Skin epidermis (tissue), 12 donors: ENCODE measurements around the gene INSYN1.

ENCODE experiments used
- H3K27ac ChIP-seq, 21 experiments: fragments of 200-600 bp; sonication (generic) in 11 of 21; one replicate each; pipeline ENCODE4 v1.5.0; 2020; ENCODE audit warnings: mild to moderate bottlenecking in 3 of 21, inconsistent platforms in 2 of 21, moderate library complexity in 2 of 21
- H3K4me3 ChIP-seq, 7 experiments: fragments of 200-600 bp; sonication (generic) in 2 of 7; one replicate each; pipeline ENCODE4 v1.5.0; 2020; ENCODE audit warnings: inconsistent platforms in 2 of 7, mild to moderate bottlenecking in 2 of 7, moderate library complexity in 1 of 7

The INSYN1 gene

DNA sequence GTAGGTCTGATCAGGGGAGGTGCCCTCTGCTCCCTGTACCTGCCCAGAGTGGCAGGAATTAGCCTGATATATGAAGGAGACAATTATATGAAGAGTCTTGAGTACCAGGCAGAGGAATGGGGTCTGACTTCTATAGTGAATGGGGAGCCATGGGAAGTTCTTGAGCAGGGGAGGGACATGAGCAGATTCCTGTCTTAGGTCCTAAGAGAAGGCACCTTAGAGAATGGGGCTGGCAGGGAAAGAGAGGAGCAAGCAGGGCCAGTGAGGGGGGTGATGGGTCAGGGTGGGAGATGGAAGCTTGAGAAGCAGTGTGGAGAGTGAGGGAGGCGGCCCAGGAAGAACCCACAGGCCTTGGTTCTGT is 56.5 kb downstream of the INSYN1 start:
- H3K4me3 ChIP-seq, result no peak overlapping the region
- peak overlapping the region in 15 of 21 experiments; percentile 5 to 76 (median 54) for H3K27ac ChIP-seq

- peak overlapping the region in 15 of 21 experiments; percentile 5 to 76 (median 45) for H3K27ac ChIP-seq
These were observed 57.1 kb downstream of the INSYN1 start for GRCh38 chr15:73695773-73696640.

GRCh38 chr15:73694419-73694818 is 58.7 kb downstream of the INSYN1 start:
- Histone ChIP-seq H3K4me3 (no peak overlapping the region), H3K27ac (no peak overlapping the region)

More at GRCh38 chr15:73695773-73696640, 57.1 kb downstream of the INSYN1 start:
- no peak overlapping the region for H3K4me3 ChIP-seq

- H3K27ac ChIP-seq, result peak overlapping the region in 1 of 21 experiments; percentile 54
- H3K4me3 ChIP-seq, result no peak overlapping the region
These were observed 61.8 kb downstream of the INSYN1 start for GRCh38 chr15:73691396-73691795.

GRCh38 chr15:73688455-73688854 is 64.7 kb downstream of the INSYN1 start:
- peak overlapping the region in 13 of 21 experiments; percentile 6 to 94 (median 55) for H3K27ac ChIP-seq
- no peak overlapping the region for H3K4me3 ChIP-seq

DNA sequence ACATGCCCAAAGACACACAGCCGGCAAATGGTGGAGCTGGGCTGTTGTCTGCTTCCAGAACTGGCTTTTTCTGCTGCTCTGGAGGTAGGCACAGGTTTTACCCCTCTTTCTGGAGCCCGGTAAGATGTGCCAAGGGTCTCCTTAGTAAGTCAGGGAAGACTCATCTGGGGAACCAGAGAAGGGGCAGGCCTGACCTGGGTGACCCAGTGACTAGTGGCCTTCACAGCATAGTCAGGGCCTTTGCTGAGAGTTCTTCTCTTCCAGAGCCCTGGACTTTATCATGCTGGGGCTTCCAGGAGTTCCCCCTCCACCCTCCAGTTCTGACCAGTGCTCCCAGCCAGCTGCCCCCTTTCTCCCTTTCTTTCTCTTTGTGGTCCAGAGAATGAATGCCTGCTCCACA is 65.8 kb downstream of the INSYN1 start:
- no peak overlapping the region for H3K4me3 ChIP-seq
- H3K27ac ChIP-seq, result peak overlapping the region in 13 of 21 experiments; percentile 11 to 94 (median 55)

DNA sequence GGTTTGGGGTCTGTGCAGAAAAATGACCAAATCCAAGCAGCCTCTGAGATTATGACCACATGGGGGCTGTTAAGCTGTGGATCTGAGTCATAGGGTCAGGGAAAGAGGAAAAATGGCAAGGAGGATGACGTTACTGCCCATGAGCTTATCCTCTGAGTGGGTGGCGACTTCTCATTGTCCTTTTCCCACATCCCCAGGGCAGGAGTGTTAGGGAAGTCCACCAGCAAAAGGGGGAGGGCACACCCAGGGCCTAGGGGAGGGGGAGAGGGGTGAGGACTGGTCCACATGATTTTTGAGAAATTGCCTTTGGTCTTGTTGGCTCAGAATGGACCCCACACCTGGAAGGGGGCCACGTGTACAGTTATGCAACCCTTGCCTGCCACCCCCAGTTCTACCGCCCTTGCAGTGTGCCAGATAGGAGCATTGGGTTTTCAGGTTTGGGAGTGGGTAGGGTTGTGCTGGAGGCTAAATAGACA is 66.3 kb downstream of the INSYN1 start:
- H3K4me3 ChIP-seq, result peak overlapping the region in 1 of 7 experiments; percentile 77

GRCh38 chr15:73685981-73686380 is 67.2 kb downstream of the INSYN1 start:
- peak overlapping the region in 14 of 21 experiments; percentile 19 to 95 (median 91) for H3K27ac ChIP-seq
- H3K4me3 ChIP-seq, result peak overlapping the region in 4 of 7 experiments; percentile 2 to 81 (median 78)

More for the DNA sequence above, 66.3 kb downstream of the INSYN1 start:
- H3K27ac ChIP-seq, result peak overlapping the region in 13 of 21 experiments; percentile 11 to 94 (median 57)
